Measurements from ENCODE around the gene TMCC2. TPM values are rescaled to one million over a fixed set of nuclear protein-coding genes. Genes with fewer than 3 reads are reported as not detected.
"Not testable (repeated sequence)": the region's sequence is repeated elsewhere in the genome, so short reads cannot be mapped to it uniquely, and the experiment has no call there.

The TMCC2 gene
- total RNA-seq, 1 experiment from 2014 or later, result 11.9 TPM

DNA sequence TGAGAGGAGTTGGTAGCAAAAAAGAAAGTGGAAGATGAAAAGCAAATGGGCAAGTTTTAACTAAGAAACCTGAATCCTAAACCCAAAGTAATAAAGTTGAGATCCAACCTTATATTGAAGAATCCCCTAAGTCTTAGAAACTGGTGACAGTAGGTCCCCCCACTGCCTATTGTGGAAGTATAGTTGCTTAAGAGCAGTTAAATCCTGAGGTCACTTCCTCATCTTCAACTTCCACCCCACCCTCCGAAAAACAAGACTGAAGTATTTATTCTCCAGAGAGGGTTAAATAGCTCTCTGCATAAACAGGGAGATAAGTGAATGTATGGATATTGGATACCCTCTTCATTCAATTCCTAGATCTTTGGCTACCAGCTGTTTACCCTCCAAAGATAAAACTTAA lies 13.0 kb upstream of the TMCC2 start:
- DNase-seq (ENCODE audit: low spot score), result no peak

- DNase-seq (ENCODE audit: low spot score), result no peak
Observed at GRCh38 chr1:205216588-205216987, 11.2 kb upstream of the TMCC2 start.

DNA sequence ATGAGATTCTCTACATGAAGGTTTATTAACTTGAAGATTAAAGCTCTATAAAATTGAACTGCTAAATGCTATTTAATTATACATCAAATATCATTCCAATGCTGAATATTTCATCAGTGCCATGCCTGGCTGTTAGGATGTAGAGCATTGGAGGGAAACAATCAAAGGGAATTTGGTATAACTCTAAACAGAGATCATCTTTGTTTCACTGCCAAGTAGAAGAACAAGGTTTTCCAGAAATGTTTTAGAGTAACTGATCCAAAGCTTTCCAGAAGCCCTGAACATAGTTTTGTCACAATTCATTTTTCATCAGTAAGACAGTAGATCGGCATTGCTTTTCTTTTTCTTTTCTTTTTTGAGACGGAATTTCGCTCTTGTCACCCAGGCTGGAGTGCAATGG lies 10.3 kb upstream of the TMCC2 start:
- no peak for DNase-seq (ENCODE audit: low spot score)

GRCh38 chr1:205220421-205220820 lies 7.3 kb upstream of the TMCC2 start:
- no peak for DNase-seq (ENCODE audit: low spot score)

DNA sequence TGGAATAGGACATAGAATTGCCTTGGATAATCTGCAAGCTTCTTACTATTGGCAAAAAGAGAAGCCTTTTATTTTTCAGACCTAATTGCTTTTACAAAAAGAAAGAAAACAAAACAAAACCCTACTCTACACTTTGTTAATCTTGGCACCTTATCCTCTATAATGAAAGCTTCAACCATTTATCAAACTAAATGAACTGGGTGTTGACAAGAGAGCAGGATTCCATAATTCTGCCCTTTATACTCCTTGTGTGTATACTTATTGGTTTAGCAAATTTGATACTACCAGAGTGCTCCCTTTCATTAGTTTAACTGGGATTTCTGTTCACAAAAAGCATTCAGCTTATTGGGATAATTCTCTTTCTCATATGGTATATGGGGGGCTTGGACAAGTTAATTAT lies 3.0 kb upstream of the TMCC2 start:
- DNase-seq (ENCODE audit: low spot score), result no peak

DNA sequence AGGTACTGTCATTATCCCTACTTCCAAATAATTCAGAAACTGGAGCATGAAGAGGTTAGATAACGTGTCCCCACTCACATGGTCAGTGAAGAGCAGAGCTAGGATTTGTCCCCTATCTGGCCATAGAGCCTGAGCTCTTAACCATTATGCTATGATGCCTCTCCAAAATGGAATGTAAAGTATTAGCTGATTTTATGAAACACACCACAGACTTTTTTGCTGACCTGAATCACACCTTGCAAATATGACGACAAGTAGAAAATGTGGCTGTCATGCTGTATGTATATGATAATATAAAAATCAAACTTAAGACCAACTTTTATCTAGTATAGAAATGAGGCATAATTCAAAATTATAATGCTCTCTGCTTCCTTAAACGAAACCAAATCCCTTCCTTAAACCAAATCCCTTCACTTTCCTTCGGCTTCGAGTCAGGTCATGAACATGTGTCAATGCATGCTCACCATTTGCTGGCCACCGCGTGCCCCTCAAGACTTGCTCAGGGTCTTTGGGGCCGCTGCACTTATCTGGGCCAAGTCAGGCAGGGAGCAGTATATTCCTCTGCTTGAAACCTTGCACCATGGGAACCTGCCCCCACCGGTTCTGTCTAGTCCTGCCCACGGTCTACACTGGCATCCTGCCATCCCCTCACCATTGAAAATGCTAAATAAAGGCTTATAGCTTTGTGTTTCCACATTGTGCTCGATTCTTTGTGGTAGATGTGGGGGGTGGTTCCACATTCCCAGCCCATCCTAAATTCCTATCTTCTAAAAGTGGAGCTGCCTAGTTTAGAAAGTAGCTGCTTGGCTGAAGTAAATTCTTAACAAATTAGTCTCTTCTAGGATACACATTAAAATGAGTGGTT lies 1.6 kb upstream of the TMCC2 start:
- DNase-seq (ENCODE audit: low spot score), result no peak

GRCh38 chr1:205226868-205227583 lies 720 bp upstream of the TMCC2 start:
- DNase-seq (ENCODE audit: low spot score), result peak; percentile 40

GRCh38 chr1:205228093-205228521 lies 361 bp downstream of the TMCC2 start:
- no peak for DNase-seq (ENCODE audit: low spot score)

DNA sequence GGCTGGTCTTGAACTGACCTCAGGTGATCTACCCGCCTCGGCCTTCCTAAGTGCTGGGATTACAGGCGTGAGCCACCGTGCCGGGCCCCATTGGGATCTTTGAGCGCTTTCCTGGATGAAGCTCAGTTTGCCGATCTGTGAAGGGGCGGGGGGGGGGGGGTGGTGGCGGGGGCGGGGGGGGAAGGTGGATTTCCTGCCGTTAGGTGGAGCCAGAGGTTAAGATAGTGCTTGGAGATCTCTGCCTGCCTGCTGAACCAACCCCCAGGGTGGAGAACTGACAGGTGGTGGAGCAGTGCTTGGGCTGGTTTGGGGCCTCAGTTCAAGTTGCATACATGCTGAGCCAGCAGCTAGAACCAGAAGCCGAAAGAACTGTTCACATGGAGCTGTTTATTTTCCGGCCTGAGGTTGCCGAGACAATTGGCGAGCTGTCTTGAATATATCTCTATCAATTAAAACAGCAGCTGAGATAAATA lies 1.7 kb downstream of the TMCC2 start:
- peak; percentile 64 for DNase-seq (ENCODE audit: low spot score)

GRCh38 chr1:205229916-205230700 lies 2.4 kb downstream of the TMCC2 start:
- DNase-seq (ENCODE audit: low spot score), result no peak

DNA sequence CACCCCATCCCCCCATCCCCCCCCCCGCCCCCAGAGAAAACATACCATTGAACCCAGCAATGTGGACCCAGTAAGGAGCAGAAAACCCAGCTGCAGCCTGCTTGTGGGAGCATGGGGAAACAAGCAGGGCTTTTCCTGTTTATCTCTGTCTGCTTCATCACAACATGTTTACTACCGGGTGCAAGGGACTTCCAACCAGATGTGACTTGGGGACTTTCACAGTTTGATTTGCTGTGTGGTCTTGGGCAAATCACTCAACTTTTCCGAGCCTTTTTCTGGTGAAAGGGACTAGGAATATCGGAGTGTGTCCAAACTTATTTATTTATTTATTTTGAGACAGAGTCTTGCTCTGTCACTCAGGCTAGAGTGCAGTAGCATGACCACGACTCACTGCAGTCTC lies 3.2 kb downstream of the TMCC2 start:
- DNase-seq (ENCODE audit: low spot score), result no peak

DNA sequence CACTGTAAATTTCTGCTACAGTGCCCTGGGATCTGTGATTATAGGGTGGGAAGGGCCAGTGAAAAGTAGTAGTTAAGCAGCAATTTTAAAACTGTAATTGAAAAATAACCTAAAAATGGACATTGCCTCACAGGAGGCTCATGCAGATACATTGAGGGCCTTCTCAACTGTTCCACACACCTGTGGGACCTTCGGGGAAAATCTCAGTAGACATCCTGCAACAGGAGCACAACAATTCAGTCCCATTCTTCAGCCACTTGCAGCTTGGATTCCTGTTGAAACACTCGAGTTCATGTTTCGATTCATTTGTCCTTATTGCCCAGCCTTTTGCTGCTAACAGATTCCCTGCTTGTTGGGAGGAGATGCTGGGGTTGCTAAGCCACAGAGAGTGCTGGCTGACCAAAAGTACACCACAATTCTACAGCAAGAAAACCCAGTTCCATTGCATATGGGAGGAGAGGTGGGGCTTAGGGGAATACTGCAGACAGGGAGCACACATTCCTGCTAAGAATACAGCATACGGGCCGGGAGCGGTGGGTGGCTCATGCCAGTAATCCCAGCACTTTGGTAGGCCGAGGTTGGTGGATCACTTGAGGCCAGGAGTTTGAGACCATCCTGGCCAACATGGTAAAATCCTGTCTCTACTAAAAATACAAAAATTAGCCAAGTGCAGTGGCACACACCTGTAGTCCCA lies 4.5 kb downstream of the TMCC2 start:
- DNase-seq (ENCODE audit: low spot score), result no peak

DNA sequence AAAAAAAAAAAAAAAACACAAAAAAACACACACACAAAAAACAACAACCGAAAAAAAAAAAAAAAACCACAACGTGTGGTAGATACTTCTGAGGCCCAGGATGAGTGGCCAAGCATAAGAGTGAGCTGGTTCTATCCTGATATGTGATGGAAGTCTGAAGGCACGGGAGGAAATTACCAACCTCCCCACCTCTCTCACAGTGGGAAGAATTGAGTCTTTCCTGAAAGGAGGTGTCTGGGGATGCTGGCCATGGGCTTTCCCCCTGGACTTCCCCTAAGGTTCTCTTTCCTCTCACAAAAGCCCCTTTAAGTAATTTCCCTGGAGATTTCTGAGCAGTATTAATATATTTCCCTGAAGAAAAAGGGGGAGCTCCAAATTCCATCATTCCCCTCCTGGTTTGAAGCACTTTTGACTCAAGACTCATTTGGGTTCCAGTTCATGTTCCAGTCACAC lies 5.2 kb downstream of the TMCC2 start:
- DNase-seq (ENCODE audit: low spot score), result no peak

DNA sequence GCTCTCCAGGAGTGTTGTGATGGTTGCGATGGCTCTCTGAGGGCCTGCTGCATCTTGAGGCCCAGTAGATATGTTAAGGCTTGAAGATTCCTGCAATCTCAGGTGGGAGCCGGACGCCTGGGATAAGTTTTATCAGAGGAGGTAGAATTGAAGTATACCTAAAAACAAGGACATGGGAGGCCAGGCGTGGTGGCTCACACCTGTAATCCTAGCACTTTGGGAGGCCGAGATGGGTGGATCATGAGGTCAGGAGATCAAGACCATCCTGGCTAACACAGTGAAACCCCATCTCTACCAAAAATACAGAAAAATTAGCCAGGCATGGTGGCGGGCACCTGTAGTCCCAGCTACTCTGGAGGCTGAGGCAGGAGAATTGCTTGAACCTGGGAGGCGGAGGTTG lies 6.2 kb downstream of the TMCC2 start:
- DNase-seq (ENCODE audit: low spot score), result not testable (repeated sequence)

GRCh38 chr1:205235951-205236350 lies 8.2 kb downstream of the TMCC2 start:
- DNase-seq (ENCODE audit: low spot score), result no peak

DNA sequence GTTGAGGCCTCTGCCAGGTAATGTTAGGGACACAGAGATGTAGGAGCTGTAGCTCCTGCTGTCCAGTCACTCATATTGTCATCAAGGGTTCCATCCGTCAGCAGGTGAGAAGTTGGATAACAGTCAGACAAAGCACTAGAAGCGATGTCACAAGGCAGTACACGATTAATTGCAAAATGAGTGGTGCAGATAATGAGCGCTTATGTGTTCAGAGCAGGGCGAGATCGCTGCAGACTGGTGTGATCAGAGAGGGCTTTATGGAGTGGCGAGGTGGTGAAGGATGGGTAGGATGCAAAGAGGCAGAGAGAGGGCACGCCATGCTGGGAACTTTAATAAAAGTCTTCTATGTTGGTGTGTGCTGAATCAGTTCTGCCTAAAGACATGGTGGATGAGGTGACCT lies 8.8 kb downstream of the TMCC2 start:
- DNase-seq (ENCODE audit: low spot score), result no peak

DNA sequence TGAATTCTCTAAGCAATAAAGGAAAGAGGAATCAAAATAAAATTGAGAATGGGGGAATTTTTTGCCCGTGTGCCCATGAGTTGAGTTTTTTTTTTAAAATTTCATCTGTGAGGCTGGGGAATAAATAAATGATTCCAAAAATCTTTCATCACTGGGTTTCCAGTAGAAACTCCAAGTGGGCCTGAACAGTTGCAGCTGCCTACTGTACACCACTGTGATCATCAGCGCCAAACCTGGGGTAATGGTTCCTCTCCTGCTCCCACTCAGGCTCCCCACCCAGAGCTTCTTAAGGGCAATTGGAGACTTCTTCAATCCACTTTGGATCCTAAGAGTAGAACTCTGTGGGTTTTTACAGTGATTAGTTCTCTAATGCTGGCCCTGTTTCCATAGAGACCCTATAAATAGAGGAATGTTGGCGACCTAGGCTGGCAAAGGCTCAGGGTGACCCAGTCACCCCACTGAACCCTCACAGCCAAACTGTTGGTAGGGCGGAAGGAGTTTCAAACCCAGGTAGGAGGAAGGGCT lies 9.3 kb downstream of the TMCC2 start:
- no peak for DNase-seq (ENCODE audit: low spot score)

DNA sequence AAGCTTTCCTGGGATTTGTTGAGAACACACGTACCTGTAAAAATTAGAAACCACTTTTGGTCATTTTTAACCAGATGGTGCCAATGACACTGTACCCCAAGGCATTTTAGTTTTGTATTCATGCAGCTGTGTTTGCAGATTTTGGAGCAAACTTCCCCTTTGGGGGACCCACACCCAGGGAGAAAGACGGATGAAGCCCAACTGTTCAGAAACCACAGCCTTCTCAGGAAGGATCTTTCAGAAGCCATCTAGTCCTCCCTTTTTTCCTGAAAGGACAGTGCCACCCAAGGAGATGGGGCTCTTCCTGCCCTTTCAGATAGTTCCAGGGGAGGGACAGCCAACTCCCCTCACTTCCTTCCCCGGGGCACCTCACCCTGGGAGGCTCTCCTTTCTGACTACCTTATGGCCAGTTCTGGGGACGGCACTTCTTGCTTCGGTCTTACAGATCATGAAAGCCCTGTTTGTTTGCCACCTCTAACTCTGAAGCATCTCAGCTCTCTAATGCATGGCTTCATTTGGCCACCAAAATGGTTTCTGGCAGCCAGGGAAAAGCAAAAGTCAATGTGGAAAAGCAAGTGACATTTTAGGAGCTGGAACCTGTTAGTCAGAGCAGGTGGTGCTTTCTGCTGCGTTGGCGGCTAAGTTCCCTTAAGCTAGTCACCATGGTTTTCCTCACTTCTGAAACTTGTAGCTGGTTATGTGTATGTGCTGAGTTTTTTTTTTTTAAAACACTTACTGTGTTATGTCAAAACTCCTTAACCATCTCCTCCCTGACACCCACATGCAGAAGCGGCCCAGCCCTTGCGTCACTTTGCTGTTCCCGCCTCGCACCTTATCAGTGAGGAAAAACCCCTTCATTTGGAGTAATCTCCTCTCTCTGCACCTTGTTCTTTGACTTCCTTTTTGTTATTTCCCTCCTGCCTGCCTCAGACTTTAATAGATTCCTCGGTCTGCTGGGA lies 10.1 kb downstream of the TMCC2 start:
- no peak for DNase-seq (ENCODE audit: low spot score)

DNA sequence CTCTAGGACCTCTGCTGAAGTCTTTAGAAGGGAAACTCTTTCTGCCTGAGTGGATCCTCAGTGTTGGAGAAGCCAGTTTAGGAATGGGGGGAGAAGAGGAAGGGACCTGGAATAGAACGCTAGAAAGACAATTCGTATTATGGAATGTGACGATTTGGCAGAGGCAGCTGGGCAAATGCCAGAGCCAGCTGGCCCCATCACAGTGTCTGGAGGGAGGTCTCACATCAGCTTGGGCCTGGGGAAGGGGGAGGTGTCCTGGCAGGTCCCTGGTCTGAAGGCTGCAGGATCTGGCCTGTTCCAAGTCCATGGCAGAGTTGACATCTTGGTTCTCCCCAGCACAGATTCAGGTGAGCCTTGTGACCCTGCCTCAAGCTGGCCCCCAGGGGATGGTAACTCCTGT lies 11.3 kb downstream of the TMCC2 start:
- DNase-seq (ENCODE audit: low spot score), result no peak

- DNase-seq (ENCODE audit: low spot score), result no peak
Observed at GRCh38 chr1:205240118-205240517, 12.4 kb downstream of the TMCC2 start.

Data from A172 (cell line).